ENCODE data around the gene SENP6. TPM values are rescaled to one million over a fixed set of nuclear protein-coding genes. Genes with fewer than 3 reads are reported as not detected.

SENP6 gene
- total and polyA plus RNA-seq, 4 donors, result 12.2 to 42.3 (median 26.8) TPM

- no peak for TF ChIP-seq RAD21 (IDR thresholded peaks at IDR 0.05)
- no peak for TF ChIP-seq JUND (IDR thresholded peaks at IDR 0.05)
- no peak for TF ChIP-seq FOXA2 (IDR thresholded peaks at IDR 0.05)
- no peak for TF ChIP-seq MAX (IDR thresholded peaks at IDR 0.05)
- TF ChIP-seq FOXA1 (IDR thresholded peaks at IDR 0.05), result no peak
- no peak for TF ChIP-seq SP1 (IDR thresholded peaks at IDR 0.05)
- no peak for TF ChIP-seq HNF4G (IDR thresholded peaks at IDR 0.05)
- no peak for TF ChIP-seq YY1 (IDR thresholded peaks at IDR 0.05)
- TF ChIP-seq, protein P1, sequence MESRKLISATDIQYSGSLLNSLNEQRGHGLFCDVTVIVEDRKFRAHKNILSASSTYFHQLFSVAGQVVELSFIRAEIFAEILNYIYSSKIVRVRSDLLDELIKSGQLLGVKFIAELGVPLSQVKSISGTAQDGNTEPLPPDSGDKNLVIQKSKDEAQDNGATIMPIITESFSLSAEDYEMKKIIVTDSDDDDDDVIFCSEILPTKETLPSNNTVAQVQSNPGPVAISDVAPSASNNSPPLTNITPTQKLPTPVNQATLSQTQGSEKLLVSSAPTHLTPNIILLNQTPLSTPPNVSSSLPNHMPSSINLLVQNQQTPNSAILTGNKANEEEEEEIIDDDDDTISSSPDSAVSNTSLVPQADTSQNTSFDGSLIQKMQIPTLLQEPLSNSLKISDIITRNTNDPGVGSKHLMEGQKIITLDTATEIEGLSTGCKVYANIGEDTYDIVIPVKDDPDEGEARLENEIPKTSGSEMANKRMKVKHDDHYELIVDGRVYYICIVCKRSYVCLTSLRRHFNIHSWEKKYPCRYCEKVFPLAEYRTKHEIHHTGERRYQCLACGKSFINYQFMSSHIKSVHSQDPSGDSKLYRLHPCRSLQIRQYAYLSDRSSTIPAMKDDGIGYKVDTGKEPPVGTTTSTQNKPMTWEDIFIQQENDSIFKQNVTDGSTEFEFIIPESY (IDR thresholded peaks at IDR 0.05), result no peak
- no peak for TF ChIP-seq CTCF (IDR thresholded peaks at IDR 0.05; ENCODE audit: low read depth, low read length, missing input control)
- no peak for TF ChIP-seq NR2F2 (IDR thresholded peaks at IDR 0.05)
- TF ChIP-seq, protein P2, sequence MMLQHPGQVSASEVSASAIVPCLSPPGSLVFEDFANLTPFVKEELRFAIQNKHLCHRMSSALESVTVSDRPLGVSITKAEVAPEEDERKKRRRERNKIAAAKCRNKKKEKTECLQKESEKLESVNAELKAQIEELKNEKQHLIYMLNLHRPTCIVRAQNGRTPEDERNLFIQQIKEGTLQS (IDR thresholded peaks at IDR 0.05), result no peak
- no peak for TF ChIP-seq RXRA (IDR thresholded peaks at IDR 0.05)
- no peak for TF ChIP-seq HNF4A (conservative IDR thresholded peaks at IDR 0.05)
- no peak for TF ChIP-seq EGR1 (IDR thresholded peaks at IDR 0.05; ENCODE audit: low read depth in 2 of 2)
- no peak for TF ChIP-seq GABPA (IDR thresholded peaks at IDR 0.05 in 1 of 2, conservative IDR thresholded peaks at IDR 0.05 in 1 of 2)
- TF ChIP-seq TAF1 (conservative IDR thresholded peaks at IDR 0.05), result no peak
- no peak for TF ChIP-seq REST (IDR thresholded peaks at IDR 0.05)
- WGBS, result 97% methylated on average over 5 of the region's 5 CpGs
- Histone ChIP-seq H3K36me3 (ENCODE audit: control insufficient read depth in 4 of 4, insufficient read depth in 3 of 4, low read depth in 1 of 4, low read length in 3 of 4) (peaks cover 3 to 15% (median 10%) of the 10 kb centered on the region in 4 donors), H3K27ac (ENCODE audit: low read depth in 1 of 2, low read length in 2 of 2) (no peak overlapping the region), H3K4me1 (ENCODE audit: control insufficient read depth in 4 of 4, insufficient read depth in 4 of 4, low read length in 3 of 4) (no peaks in the 10 kb centered on the region), H3K4me3 (ENCODE audit: low read depth in 1 of 3, low read length in 3 of 3) (no peak overlapping the region), H3K9ac (ENCODE audit: low read depth in 1 of 2, low read length in 2 of 2) (no peak overlapping the region), H3K9me3 (ENCODE audit: control insufficient read depth in 4 of 4, low read length in 3 of 4) (no peaks in the 10 kb centered on the region), H3K27me3 (ENCODE audit: control insufficient read depth in 4 of 4, insufficient read depth in 4 of 4, low read length in 3 of 4) (no peaks in the 10 kb centered on the region)
- no peak for DNase-seq (ENCODE audit: low spot score)
Measured at GRCh38 chr6:75642311-75642710, 40.6 kb downstream of the SENP6 start.

All from liver (tissue), 9 donors.